Common myeloid progenitor, CD34-positive (primary cell): ENCODE results near the gene ANKRD40CL.

Experiments
- CTCF ChIA-PET: fragments of 350-600 bp; sonication (Branson Sonifier 250); formaldehyde crosslinking; loops from one replicate; lab custom pipeline; 2021; ENCODE audit warnings: antibody characterized with exemption; lab: Charles Lee
- POLR2A ChIA-PET: fragments of 350-600 bp; sonication (Branson Sonifier 250); formaldehyde crosslinking; loops from one replicate; lab custom pipeline; 2021; ENCODE audit warnings: antibody characterized with exemption; lab: Charles Lee
- DNase-seq, 3 donors: peaks; one replicate each; pipeline versions ENCODE4 v3.0.0 to v3.0.0-alpha.2; 2013
- H3K27ac ChIP-seq, 2 experiments: 1 replicate in 1 of 2; 2 replicates in 1 of 2; pipeline ENCODE4 v1.7.0; 2013; ENCODE audit warnings: inconsistent platforms in 2 of 2, low read length in 2 of 2, mild to moderate bottlenecking in 2 of 2, low read depth in 1 of 2, moderate library complexity in 1 of 2; ENCODE audit not compliant: severe bottlenecking in 2 of 2, insufficient read depth in 1 of 2, poor library complexity in 1 of 2
- H3K27me3 ChIP-seq, 5 experiments: replicated peaks in 2 of 5; 1 replicate in 3 of 5; 2 replicates in 2 of 5; pipeline versions ENCODE4 v1.6.1 to v1.7.0; 2013; ENCODE audit warnings: low read length in 4 of 5, mild to moderate bottlenecking in 2 of 5, moderate library complexity in 2 of 5, inconsistent platforms in 1 of 5; ENCODE audit not compliant: insufficient read depth in 5 of 5, control insufficient read depth in 4 of 5
- H3K36me3 ChIP-seq, 4 experiments: 1 replicate in 2 of 4; 2 replicates in 2 of 4; pipeline versions ENCODE4 v1.6.1 to v1.7.0; 2013; ENCODE audit warnings: low read length in 3 of 4, control low read depth in 1 of 4, mild to moderate bottlenecking in 1 of 4; ENCODE audit not compliant: control insufficient read depth in 4 of 4, insufficient read depth in 4 of 4
- H3K4me1 ChIP-seq, 4 experiments: 1 replicate in 3 of 4; 2 replicates in 1 of 4; pipeline versions ENCODE4 v1.6.1 to v1.7.1; 2013; ENCODE audit warnings: low read length in 3 of 4, mild to moderate bottlenecking in 3 of 4, control low read depth in 1 of 4, inconsistent platforms in 1 of 4, moderate library complexity in 1 of 4; ENCODE audit not compliant: control insufficient read depth in 4 of 4, insufficient read depth in 4 of 4; ENCODE audit errors: control extremely low read depth in 1 of 4
- H3K4me3 ChIP-seq, 7 experiments: 1 replicate in 4 of 7; 2 replicates in 3 of 7; pipeline versions ENCODE4 v1.5.1 to v1.7.0; 2013; ENCODE audit warnings: mild to moderate bottlenecking in 7 of 7, low read length in 6 of 7, moderate library complexity in 6 of 7, inconsistent platforms in 2 of 7, low read depth in 2 of 7, control low read depth in 1 of 7; ENCODE audit not compliant: insufficient read depth in 4 of 7, control insufficient read depth in 1 of 7; ENCODE audit errors: extremely low read depth in 1 of 7
- H3K9me3 ChIP-seq, 5 experiments: 1 replicate in 4 of 5; 2 replicates in 1 of 5; pipeline versions ENCODE4 v1.6.1 to v1.7.1; 2013; ENCODE audit warnings: low read length in 4 of 5, mild to moderate bottlenecking in 2 of 5, inconsistent platforms in 1 of 5, low read depth in 1 of 5, moderate library complexity in 1 of 5; ENCODE audit not compliant: control insufficient read depth in 4 of 5, insufficient read depth in 2 of 5; ENCODE audit errors: control extremely low read depth in 1 of 5
- WGBS: methylation state at CpG from one replicate; pipeline ENCODE4 v1.1.5; 2013; ENCODE audit not compliant: insufficient coverage; 5-methylcytosine and 5-hydroxymethylcytosine counted together

ANKRD40CL gene

DNA sequence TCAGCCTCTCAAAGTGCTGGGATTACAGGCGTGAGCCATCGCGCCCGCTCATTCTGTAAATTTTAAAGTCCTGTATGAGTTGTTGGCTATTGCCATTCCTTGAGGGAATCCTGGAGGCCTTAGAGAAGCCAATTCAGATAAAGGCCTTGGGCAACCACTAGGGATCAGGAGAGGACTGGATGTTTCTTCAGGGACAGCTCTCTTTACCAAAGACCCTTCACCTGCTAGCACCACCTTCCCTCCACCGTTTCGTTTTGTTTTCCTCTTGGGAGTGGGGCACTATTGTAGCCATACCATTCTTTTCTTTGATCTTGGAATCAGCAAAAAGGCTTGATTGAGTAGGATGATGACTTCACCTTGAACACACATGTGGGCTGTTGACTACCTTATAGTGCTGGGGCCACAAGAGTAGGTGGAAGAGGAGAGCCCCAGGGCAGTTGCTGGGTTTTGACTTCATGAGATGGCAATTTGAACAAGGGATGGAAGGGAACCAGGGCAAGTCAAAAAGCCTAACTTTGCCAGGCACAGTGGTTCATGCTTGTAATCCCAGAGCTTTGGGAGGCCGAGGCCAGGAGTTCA, 7.0 kb upstream of the ANKRD40CL start:
- Histone ChIP-seq H3K4me1 (no peaks in the 10 kb centered on the region), H3K9me3 (no peaks in the 10 kb centered on the region), H3K4me3 (no peak overlapping the region), H3K27me3 (no peaks in the 10 kb centered on the region), H3K36me3 (no peaks in the 10 kb centered on the region), H3K27ac (no peak overlapping the region)
- CTCF ChIA-PET = interaction anchor here (1.4 kb wide), 1 partner anchor 8 kb away, joined by 5 read pairs; no protein-coding TSS in a partner anchor
- WGBS = 94% methylated on average over 3 of the region's 7 CpGs
- no peak for DNase-seq
- POLR2A ChIA-PET = interaction anchor here (0.6 kb wide), 1 partner anchor 32 kb away, joined by 4 read pairs; no protein-coding TSS in a partner anchor

DNA sequence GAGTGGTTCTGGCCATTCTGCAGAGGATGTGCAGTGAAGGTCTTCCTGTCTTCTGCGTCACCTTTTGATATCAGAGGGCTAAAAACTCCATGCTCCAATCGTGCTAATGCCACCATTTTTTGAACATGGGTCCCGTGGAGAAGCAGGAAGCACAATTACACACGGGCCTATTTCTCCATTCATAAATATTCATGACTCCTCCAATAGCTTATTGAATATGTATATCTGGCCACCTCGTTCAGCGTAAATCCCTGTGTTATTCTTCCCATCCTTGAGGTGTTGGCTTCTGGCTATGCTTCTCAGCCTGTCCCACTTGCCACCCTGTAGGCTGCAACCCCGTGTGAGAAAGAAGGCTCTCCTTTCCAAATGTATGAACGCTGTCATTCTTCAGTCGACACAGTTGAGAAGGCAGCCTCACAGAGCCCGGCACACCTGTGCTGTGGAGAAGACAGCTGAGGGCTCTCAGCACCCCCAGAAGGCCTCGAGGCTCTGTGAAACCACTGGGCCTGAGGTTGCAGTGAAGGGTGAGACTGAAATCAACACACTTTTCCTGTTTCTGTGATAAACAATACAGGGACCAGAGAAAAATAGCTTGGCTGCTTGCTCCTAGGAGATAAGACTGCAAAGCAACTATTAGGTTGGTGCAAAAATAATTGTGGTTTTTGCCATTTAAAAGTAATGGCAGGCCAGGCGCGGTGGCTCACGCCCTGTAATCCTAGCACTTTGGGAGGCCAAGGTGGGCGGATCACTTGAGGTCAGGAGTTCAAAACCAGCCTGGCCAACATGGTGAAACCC, 4.9 kb upstream of the ANKRD40CL start:
- H3K27me3 ChIP-seq = no peaks in the 10 kb centered on the region
- POLR2A ChIA-PET = no interaction called here
- CTCF ChIA-PET = interaction anchor here (1.7 kb wide), 1 partner anchor 12 kb away, joined by 7 read pairs; no protein-coding TSS in a partner anchor
- DNase-seq = peak in 1 of 3 donors; percentile 13
- no peaks in the 10 kb centered on the region for H3K9me3 ChIP-seq
- no peak overlapping the region for H3K27ac ChIP-seq
- H3K4me1 ChIP-seq = no peaks in the 10 kb centered on the region
- WGBS = 86% methylated on average over 14 of the region's 15 CpGs
- H3K4me3 ChIP-seq = no peak overlapping the region
- H3K36me3 ChIP-seq = no peaks in the 10 kb centered on the region

DNA sequence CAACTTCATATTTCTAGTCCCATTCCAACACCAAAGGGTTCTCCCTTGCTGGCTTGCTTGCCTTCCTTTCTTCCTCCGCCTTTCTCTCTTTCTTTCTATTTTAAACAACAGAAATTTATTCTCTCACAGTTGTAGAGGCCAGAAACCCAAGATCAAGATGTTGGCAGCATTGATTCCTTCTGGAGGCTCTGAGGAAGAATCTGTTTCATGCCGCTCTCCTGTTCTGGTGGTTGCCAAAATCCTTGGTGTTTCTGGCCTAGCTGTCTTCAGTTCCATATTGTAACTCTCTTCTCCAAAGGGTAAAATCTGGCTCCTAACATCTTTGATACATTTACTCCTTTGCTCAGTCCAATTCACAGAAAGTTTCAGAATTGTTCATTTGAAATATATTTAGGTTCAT, 3.0 kb upstream of the ANKRD40CL start:
- no peak for DNase-seq
- Histone ChIP-seq H3K9me3 (no peaks in the 10 kb centered on the region), H3K27ac (no peak overlapping the region), H3K4me3 (no peak overlapping the region), H3K27me3 (no peaks in the 10 kb centered on the region), H3K36me3 (no peaks in the 10 kb centered on the region), H3K4me1 (peaks cover 0 to 9% (median 7%) of the 10 kb centered on the region in 4 experiments)
- WGBS = 93% methylated on average over 2 of the region's 2 CpGs
- ChIA-PET POLR2A (interaction anchor here (0.5 kb wide), 1 partner anchor 769 kb away, joined by 3 read pairs; no protein-coding TSS in a partner anchor), CTCF (no interaction called here)

DNA sequence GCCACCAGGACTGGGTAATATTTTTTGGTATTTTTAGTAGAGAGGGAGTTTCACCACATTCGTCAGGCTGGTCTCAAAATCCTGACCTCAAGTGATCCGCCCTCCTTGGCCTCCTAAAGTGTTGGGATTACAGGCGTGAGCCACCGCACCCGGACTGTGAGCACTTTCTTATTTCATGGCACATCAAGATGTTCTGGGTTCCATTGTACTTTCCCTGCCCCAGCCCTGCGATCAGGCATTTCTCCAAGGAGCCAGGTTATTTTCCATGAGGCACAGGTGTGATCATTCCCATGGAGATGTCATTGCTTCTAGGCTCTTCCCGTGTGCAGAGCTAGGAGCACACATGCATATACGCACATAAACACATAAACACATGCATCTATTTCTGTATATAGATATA, 2.6 kb upstream of the ANKRD40CL start:
- CTCF ChIA-PET = interaction anchor here (1.3 to 1.8 kb wide), 2 partner anchors 13 to 35 kb away, joined by 3 to 9 read pairs; no protein-coding TSS in a partner anchor
- 93% methylated on average over 6 of the region's 8 CpGs for WGBS
- Histone ChIP-seq H3K27ac (no peak overlapping the region), H3K9me3 (no peaks in the 10 kb centered on the region), H3K4me1 (peaks cover 4 to 14% (median 11%) of the 10 kb centered on the region in 4 experiments), H3K27me3 (no peaks in the 10 kb centered on the region), H3K4me3 (no peak overlapping the region), H3K36me3 (no peaks in the 10 kb centered on the region)
- no peak for DNase-seq
- POLR2A ChIA-PET = interaction anchor here (0.5 kb wide), 1 partner anchor 768 kb away, joined by 3 read pairs; no protein-coding TSS in a partner anchor

DNA sequence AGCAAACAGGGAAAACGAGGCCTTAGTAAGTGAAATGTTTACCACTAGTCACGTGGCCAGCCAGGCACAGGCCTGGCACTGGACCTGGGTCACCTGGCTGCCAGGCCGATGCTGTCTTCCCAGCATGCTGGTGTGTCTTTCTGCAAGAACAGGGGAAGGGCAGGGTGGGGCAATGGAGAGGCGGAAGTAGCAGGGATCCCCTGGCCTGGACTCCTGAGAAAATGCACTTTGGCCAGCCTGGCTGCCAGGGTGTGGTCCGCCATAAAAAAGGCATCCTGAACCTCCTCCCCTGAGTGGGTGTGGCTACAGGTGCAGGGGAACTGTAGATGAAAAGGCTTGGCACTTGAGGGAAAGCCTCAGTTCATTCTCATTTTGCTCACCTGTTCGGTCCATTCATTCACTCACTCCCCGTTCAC, 1.0 kb upstream of the ANKRD40CL start:
- POLR2A ChIA-PET = no interaction called here
- no peak for DNase-seq

DNA sequence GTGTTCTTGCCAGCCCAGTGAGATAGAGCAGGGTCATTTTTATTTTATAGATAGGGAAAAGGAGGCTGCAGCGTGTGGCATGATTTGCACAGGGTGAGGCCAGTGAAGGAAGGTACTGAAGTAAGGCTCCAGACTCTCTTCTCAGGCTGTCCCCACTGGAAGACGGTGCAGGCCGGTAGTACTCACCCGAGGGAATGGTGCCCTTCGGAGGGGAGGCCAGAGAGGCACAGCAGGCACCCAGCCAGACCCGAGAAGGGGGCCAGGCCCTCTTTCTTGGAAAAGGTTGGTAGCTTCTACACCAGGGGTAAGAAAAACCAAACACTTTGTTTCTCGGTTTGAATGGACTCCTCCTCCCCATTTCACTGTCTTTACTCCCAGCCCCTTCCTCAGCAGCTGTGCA, 288 bp downstream of the ANKRD40CL start:
- Histone ChIP-seq H3K4me1 (peaks cover 13 to 31% (median 27%) of the 10 kb centered on the region in 4 experiments), H3K4me3 (no peak overlapping the region), H3K27ac (no peak overlapping the region), H3K27me3 (no peaks in the 10 kb centered on the region), H3K36me3 (no peaks in the 10 kb centered on the region), H3K9me3 (no peaks in the 10 kb centered on the region)
- no peak for DNase-seq
- POLR2A ChIA-PET = no interaction called here
- WGBS = 96% methylated on average over 6 of the region's 7 CpGs
- CTCF ChIA-PET = interaction anchor here (1.0 to 2.0 kb wide), 2 partner anchors 10 to 16 kb away, joined by 3 to 9 read pairs; no protein-coding TSS in a partner anchor

More for the DNA sequence above, 1.0 kb upstream of the ANKRD40CL start:
- WGBS = 81% methylated on average over 5 of the region's 7 CpGs
- H3K4me1 ChIP-seq = peaks cover 9 to 29% (median 25%) of the 10 kb centered on the region in 4 experiments
- no peak overlapping the region for H3K27ac ChIP-seq
- H3K9me3 ChIP-seq = no peaks in the 10 kb centered on the region
- no peaks in the 10 kb centered on the region for H3K27me3 ChIP-seq
- no peaks in the 10 kb centered on the region for H3K36me3 ChIP-seq
- CTCF ChIA-PET = interaction anchor here (0.6 to 1.8 kb wide), 3 partner anchors 12 to 15 kb away, joined by 3 to 9 read pairs (median 3); no protein-coding TSS in a partner anchor
- no peak overlapping the region for H3K4me3 ChIP-seq
